SW480 (cell line): ENCODE measurements around the gene HIF1AN.
A peak's percentile ranks its signal among the peaks of the same experiment; 100 is the strongest.

Experiments
- DNase-seq: peaks from one replicate; pipeline ENCODE4 v3.0.0-alpha.2; 2016; ENCODE audit warnings: low spot score

The HIF1AN gene

DNA sequence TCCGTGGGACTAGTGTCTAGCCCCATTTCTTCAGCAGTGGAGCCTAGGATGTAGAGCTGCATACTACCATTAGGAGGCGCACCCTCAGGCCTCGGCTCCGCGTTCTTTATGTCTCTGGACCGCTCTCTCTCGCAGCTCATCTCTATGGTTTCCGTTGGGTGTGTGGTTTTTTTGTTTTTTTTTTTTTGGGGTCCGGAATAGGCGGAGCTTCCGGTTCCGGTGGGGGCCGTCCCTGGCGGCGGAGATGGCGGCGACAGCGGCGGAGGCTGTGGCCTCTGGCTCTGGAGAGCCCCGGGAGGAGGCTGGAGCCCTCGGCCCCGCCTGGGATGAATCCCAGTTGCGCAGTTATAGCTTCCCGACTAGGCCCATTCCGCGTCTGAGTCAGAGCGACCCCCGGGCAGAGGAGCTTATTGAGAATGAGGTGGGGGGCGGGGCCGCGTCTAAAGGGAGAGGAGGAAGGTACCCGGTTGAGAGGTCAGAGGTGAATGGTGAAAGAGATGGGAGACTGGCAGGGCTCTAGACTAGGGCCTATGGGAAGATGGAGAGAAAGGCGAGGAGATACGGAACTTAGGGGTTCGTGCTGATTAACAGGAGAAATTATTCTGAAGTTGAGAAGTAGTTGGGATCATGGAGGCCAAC, at the start of gene HIF1AN:
Gene HIF1AN, plus strand, starts transcription at position 229 of the 639 bp plus-strand sequence. Its CDS starts 16 bp downstream, at position 245.
- peak; percentile 94 for DNase-seq

DNA sequence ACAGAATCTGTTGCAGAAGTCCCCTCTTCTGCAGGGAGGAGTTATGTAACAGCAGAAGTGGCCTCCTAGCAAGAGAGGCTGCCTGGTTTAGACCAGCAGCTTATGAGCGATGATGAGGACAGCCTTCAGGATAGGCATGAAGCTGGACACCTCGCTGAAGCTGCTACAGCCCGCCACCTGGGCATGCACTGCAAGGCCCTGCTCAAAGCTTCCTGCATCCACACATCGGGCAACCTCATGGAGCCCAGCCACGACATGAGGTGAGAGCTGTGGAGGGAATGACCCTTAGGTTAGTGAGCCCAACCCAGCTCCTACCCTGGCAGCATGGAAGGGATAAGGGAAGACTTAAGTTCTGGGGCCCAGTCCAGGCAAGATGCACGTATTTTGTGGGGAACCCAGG, 48.2 kb upstream of the HIF1AN start:
- no peak for DNase-seq

GRCh38 chr10:100489396-100489795, 46.3 kb upstream of the HIF1AN start:
- DNase-seq: no peak

DNA sequence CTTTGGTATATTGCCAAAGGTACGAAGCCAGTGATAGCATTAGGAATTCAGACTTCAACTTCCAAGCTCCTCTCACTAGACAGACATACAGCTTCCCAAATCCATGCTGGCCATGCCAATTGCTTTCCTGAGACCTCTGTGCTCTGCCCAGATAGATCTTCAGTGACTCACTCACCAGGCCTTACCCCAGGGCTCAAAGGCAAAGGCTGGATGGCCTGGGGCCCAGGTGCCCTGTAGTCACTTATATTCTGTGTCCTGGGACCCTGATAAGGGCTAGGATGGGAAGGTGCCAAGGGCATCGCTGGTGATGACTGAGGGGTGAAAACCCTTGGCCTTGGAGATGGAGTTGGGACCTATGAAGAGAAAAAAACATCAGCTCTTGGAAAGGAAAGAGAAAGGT, 45.2 kb upstream of the HIF1AN start:
- DNase-seq: no peak

GRCh38 chr10:100496567-100496966, 39.2 kb upstream of the HIF1AN start:
- no peak for DNase-seq

DNA sequence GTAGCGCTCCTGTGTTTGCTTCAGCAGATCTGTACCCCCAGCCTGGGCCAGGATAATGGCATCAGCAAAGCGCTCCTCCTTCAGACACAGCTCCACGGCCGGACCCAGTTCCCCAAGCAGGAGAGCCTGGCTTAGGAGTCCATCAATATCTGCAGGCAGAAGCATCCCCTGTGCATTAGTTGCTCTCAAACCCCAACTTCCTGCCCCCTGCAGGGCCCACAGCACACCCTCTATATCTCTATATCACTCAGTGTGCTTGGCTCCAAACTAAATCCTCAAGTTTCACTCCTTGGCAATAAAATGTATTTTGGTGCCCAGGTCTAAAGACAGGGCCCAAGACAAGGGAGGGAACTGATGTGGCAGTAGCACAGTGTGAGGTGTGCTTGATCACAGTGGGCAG, 37.7 kb upstream of the HIF1AN start:
- no peak for DNase-seq

GRCh38 chr10:100501423-100501822, 34.3 kb upstream of the HIF1AN start:
- no peak for DNase-seq

DNA sequence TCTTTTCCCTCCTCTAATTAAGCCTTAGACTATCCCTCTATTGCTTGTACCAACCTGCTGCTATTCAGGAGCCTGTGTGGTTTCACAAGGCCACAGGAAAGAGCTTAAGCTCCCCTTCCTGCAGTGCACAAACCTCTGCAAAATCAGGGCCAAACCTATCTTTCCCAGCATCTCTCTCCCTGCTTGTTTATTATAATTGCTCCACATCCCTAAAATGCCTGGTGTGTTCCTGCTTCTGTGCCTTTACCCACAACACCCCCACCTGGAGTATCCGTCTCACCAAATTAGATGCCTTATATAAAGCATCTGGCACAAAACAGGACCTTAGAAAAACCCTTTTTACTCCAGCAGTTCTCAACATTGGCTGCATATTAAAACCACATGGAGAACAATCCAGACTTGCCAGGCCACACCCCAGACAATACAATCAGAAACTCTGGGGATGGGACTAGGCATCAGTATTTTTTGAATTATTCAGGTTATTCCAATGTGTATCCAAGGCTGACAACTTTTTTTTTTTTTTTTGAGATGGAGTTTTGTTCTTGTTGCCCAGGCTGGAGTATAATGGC, 32.7 kb upstream of the HIF1AN start:
- DNase-seq: no peak

- no peak for DNase-seq
Measured at GRCh38 chr10:100504096-100504495, 31.6 kb upstream of the HIF1AN start.

GRCh38 chr10:100505164-100505563, 30.6 kb upstream of the HIF1AN start:
- DNase-seq: no peak

GRCh38 chr10:100506596-100507356, 29.0 kb upstream of the HIF1AN start:
- DNase-seq: no peak

DNA sequence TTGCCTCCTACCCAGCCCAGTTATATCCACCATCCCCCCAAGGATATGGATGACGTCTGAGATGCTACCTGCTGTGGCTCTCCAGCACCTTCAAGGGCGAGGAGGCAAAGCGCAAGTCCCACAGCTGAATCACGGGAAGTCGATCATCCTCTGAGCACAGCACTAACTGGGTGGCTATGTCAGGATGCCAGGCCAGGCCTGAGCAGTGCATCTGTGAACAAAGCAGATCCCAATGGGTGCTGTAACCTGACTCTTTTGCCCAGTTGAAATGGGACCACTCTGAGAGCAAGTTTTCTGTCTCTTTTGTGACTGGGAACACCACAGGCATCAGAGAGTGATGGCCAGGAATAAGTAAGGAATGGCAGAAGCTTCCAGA, 28.4 kb upstream of the HIF1AN start:
- DNase-seq: no peak

GRCh38 chr10:100508266-100508665, 27.5 kb upstream of the HIF1AN start:
- no peak for DNase-seq

GRCh38 chr10:100508691-100509150, 27.0 kb upstream of the HIF1AN start:
- DNase-seq: peak; percentile 58

- DNase-seq: no peak
Measured at GRCh38 chr10:100509241-100509840, 26.4 kb upstream of the HIF1AN start.

DNA sequence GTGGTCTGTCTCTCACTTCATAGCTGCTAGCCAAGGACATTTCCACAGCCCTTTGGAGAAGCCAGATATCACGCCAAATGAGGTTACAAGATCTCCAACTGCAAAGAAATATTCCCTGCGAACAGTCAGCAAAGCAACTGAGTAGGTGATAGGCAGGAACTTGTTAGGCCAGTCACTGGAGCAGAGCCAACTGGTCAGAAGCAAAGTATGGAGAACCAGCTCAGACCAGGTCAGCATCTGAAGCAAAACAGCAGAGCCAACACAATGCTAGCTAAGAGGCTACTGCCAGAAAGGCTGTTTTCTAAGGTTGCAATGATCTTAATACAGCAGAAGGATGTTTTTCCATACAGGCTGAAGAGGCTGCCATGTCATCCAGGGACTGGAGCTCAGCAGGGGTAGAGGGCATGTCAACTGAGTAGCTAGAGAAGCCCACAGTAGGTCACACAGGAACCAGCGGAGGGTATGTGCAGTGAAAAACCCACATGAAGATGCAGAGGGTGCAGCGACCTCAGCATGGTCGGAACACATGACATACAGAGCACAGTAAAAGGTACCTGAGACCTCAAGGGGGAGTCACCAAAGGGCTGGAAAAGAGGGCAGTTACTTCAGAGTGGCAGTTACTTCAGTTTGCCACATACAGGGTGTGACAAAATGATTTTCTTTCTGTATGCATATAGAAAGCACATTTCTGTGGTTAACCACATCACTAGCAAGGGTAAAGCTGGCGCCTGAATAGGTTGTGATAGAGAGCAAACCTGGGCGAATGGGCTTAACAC, 25.0 kb upstream of the HIF1AN start:
- DNase-seq: peak; percentile 95

- DNase-seq: no peak
Measured at GRCh38 chr10:100515612-100516011, 20.1 kb upstream of the HIF1AN start.

DNA sequence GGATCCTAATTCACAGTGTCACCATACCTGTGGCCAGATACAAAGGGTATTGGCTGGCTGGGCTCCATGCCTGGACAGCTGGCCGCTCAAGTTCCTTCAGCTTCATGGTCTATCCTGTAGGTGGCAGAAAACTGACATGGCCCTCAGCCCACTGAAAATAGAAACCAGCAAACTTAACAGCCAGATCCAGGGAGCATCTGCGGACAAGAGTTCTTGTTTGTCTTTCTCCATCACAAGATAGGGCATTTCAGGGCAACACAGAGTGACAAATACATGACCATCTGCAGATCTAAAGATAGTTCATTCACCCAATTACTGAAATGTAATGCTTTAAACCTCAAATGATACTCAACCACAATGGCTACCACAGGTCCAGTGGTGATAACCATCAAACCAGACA, 18.9 kb upstream of the HIF1AN start:
- DNase-seq: peak; percentile 14

DNA sequence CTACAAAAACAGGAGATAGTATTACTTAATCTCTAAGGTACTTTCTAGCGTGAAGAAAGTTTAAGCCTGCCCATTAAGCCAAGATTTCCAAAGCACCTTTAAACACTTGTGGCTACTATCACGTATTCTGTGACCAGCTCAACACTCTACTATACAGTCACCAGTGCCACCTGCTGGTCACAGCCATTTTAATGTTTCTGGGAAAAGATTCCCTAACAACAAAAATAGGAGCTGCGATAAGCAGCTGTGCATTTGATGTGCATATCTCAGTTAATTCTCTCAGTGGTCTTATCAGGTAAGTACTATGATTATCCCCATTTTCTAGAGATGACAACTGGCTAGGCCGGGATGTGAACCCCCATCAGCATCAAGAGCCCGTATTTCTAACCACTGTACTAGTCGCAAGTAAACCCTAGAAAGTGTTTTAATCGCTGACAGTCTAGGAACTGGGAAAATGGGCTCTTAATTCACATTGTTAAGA, 16.9 kb upstream of the HIF1AN start:
- DNase-seq: peak; percentile 66

GRCh38 chr10:100519311-100520051, 16.3 kb upstream of the HIF1AN start, which contains the start of gene SEC31B:
Gene SEC31B (minus strand): TSS chr10:100519861. CDS start chr10:100516952, 2,909 bp downstream.
- no peak for DNase-seq

DNA sequence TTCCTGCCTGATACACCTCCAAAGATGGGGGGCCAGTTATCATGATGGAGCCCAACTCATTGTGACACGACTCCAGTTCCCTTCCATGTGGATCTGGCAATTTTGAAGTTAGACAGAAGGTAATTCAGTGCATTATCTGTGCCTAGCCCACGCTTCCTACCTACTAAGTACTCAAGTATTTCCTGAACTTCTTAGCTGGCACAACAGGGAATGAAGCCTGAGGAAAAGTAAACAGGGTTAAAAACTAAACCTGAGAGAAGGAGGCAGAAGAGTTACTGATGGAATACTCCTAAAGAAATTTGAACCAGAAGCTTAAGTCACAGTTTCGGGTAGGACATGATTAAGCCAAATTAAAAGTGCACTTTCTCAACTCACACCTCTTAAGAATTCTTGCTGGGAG, 14.9 kb upstream of the HIF1AN start:
- DNase-seq: no peak
